GM23338 (cell line): ENCODE results near the gene NAPB. TPM values are rescaled to one million over a fixed set of nuclear protein-coding genes. Genes with fewer than 3 reads are reported as not detected.

Source experiments
- ATAC-seq: fragments of 200-7000 bp; cut with Tn5 transposase; 3 replicates; pipeline ENCODE4 v1.9.1; 2020
- DNase-seq: peaks from one replicate; pipeline ENCODE4 v3.0.0-alpha.2; 2015; ENCODE audit warnings: low spot score
- H2AFZ ChIP-seq: fragments of 200-600 bp; sonication (generic); 2 replicates; pipeline ENCODE4 v1.8.0; 2016; ENCODE audit warnings: antibody characterized with exemption, mild to moderate bottlenecking, moderate library complexity
- H3F3A ChIP-seq: fragments of 200-600 bp; sonication (generic); replicated peaks from 2 replicates; pipeline ENCODE4 v1.8.0; 2017; ENCODE audit warnings: antibody characterized with exemption, mixed run types, low read depth
- H3K27ac ChIP-seq: fragments of 200-600 bp; sonication (generic); 2 replicates; pipeline ENCODE4 v1.6.1; 2016; ENCODE audit warnings: low read depth
- H3K27me3 ChIP-seq: fragments of 200-600 bp; sonication (generic); 2 replicates; pipeline ENCODE4 v1.8.0; 2016; ENCODE audit warnings: mild to moderate bottlenecking, mixed run types, moderate library complexity; ENCODE audit not compliant: insufficient read depth
- H3K36me3 ChIP-seq: fragments of 200-600 bp; sonication (generic); 2 replicates; pipeline ENCODE4 v1.8.0; 2016; ENCODE audit warnings: mild to moderate bottlenecking; ENCODE audit not compliant: insufficient read depth
- H3K4me1 ChIP-seq: fragments of 200-600 bp; sonication (generic); 2 replicates; pipeline ENCODE4 v1.8.0; 2016; ENCODE audit warnings: mild to moderate bottlenecking, moderate library complexity; ENCODE audit not compliant: insufficient read depth
- H3K4me2 ChIP-seq: fragments of 200-600 bp; sonication (generic); 2 replicates; pipeline ENCODE4 v1.7.1; 2017; ENCODE audit warnings: mixed run types
- H3K4me3 ChIP-seq: fragments of 200-600 bp; sonication (generic); 2 replicates; pipeline ENCODE4 v1.6.1; 2016; ENCODE audit warnings: mixed run types
- H3K79me2 ChIP-seq: fragments of 200-600 bp; sonication (generic); replicated peaks from 2 replicates; pipeline ENCODE4 v1.8.0; 2017; ENCODE audit warnings: mild to moderate bottlenecking; ENCODE audit not compliant: insufficient read depth
- H3K9me2 ChIP-seq: fragments of 200-600 bp; sonication (generic); 2 replicates; pipeline ENCODE4 v1.8.0; 2017; ENCODE audit not compliant: insufficient read depth
- H4K20me1 ChIP-seq: fragments of 200-600 bp; sonication (generic); replicated peaks from 2 replicates; pipeline ENCODE4 v1.8.0; 2017; ENCODE audit warnings: mild to moderate bottlenecking; ENCODE audit not compliant: insufficient read depth
- H3K27ac Mint-ChIP-seq: 2 replicates; pipeline ENCODE4 v1.8.0; 2020; ENCODE audit warnings: inconsistent platforms, mild to moderate bottlenecking, moderate library complexity, mixed read lengths
- H3K27me3 Mint-ChIP-seq: 3 replicates; pipeline ENCODE4 v1.8.0; 2022; ENCODE audit warnings: low read depth, mild to moderate bottlenecking, moderate library complexity, mixed read lengths, inconsistent platforms; ENCODE audit not compliant: insufficient read depth, poor library complexity
- H3K36me3 Mint-ChIP-seq: 3 replicates; pipeline ENCODE4 v1.8.0; 2021; ENCODE audit warnings: low read depth, mild to moderate bottlenecking, inconsistent platforms, moderate library complexity, mixed read lengths
- H3K4me1 Mint-ChIP-seq: 3 replicates; pipeline ENCODE4 v1.8.0; 2020; ENCODE audit warnings: mild to moderate bottlenecking, inconsistent platforms, mixed read lengths
- H3K4me3 Mint-ChIP-seq: 3 replicates; pipeline ENCODE4 v1.8.0; 2021; ENCODE audit warnings: moderate library complexity, mild to moderate bottlenecking, inconsistent platforms, mixed read lengths
- H3K9me3 Mint-ChIP-seq: 3 replicates; pipeline ENCODE4 v1.8.0; 2020; ENCODE audit warnings: moderate library complexity, mild to moderate bottlenecking, inconsistent platforms, mixed read lengths
- CREB1 ChIP-seq: fragments of 250-450 bp; sonication (Bioruptor Pico); IDR thresholded peaks from 2 replicates; pipeline ENCODE4 v1.5.0; 2020; ENCODE audit warnings: low read depth, mild to moderate bottlenecking, moderate library complexity
- EZH2 ChIP-seq: fragments of 200-600 bp; sonication (generic); IDR thresholded peaks from one replicate; pipeline ENCODE4 v1.8.0; 2017; ENCODE audit warnings: antibody characterized with exemption, mild to moderate bottlenecking, low read depth; ENCODE audit not compliant: unreplicated experiment
- EZH2phosphoT487 ChIP-seq: fragments of 200-600 bp; sonication (generic); IDR thresholded peaks from one replicate; pipeline ENCODE4 v1.8.1; 2018; ENCODE audit warnings: antibody characterized with exemption; ENCODE audit not compliant: unreplicated experiment
- JUNB ChIP-seq: IDR thresholded peaks from one replicate; pipeline ENCODE4 v1.6.1; 2016; ENCODE audit warnings: antibody characterized with exemption; ENCODE audit not compliant: unreplicated experiment
- NANOG ChIP-seq: IDR thresholded peaks from 2 replicates; pipeline ENCODE4 v1.6.1; 2016; ENCODE audit warnings: antibody characterized with exemption, borderline replicate concordance
- REST ChIP-seq: IDR thresholded peaks from one replicate; pipeline ENCODE4 v1.6.1; 2018; ENCODE audit warnings: antibody characterized with exemption; ENCODE audit not compliant: unreplicated experiment
- ZNF114 ChIP-seq: fragments of 250-450 bp; sonication (Bioruptor Pico); IDR thresholded peaks from 2 replicates; pipeline ENCODE4 v1.5.0; 2020; ENCODE audit warnings: mild to moderate bottlenecking, moderate library complexity
- ZNF331 ChIP-seq: fragments of 250-450 bp; sonication (Bioruptor Pico); IDR thresholded peaks from 2 replicates; pipeline ENCODE4 v1.5.0; 2020; ENCODE audit warnings: low read depth, mild to moderate bottlenecking, moderate library complexity
- ZNF462 ChIP-seq: fragments of 250-450 bp; sonication (Bioruptor Pico); IDR thresholded peaks from 2 replicates; pipeline ENCODE4 v1.5.0; 2020; ENCODE audit warnings: mild to moderate bottlenecking, moderate library complexity
- polyA plus RNA-seq: library from polyadenylated mRNA; unstranded; fragments of >200 nt; fragmentation: Nextera tagmentation; extraction: Ambion mirVana; gene quantifications from 2 replicates; pipeline ENCODE4 v1.2.1, GENCODE V29; 2016
- total RNA-seq: library from RNA; depleted of rRNA; stranded (reverse); fragments of >200 nt; shearing (Covaris generic); gene quantifications from 2 replicates; pipeline ENCODE4 v1.2.3, GENCODE V29; 2014
- TF ChIP-seq, protein P1 (sequence below): IDR thresholded peaks from 2 replicates; pipeline ENCODE4 v1.6.1; 2016; ENCODE audit warnings: antibody characterized with exemption
- TF ChIP-seq, protein P2 (sequence below), 2 experiments: fragments of 200-600 bp in 1 of 2; sonication (generic) in 1 of 2; conservative IDR thresholded peaks; 2 replicates each; pipeline versions ENCODE4 v1.5.1 to v1.6.1; 2016 to 2017; ENCODE audit warnings: antibody characterized with exemption in 2 of 2, low read depth in 2 of 2, mild to moderate bottlenecking in 2 of 2, moderate library complexity in 1 of 2

Gene NAPB
- total and polyA plus RNA-seq, 2 experiments from 2014 or later: 7.3 to 18.1 TPM

- TF ChIP-seq ZNF462: no peak
- no peak for TF ChIP-seq ZNF114 (CRISPR knock-in tag)
- TF ChIP-seq NANOG: no peak
- TF ChIP-seq, protein P1, sequence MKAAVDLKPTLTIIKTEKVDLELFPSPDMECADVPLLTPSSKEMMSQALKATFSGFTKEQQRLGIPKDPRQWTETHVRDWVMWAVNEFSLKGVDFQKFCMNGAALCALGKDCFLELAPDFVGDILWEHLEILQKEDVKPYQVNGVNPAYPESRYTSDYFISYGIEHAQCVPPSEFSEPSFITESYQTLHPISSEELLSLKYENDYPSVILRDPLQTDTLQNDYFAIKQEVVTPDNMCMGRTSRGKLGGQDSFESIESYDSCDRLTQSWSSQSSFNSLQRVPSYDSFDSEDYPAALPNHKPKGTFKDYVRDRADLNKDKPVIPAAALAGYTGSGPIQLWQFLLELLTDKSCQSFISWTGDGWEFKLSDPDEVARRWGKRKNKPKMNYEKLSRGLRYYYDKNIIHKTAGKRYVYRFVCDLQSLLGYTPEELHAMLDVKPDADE: no peak
- no peak for TF ChIP-seq ZNF331 (CRISPR knock-in tag)
- no peak for TF ChIP-seq EZH2phosphoT487
Measured at GRCh38 chr20:23455639-23456038, 34.4 kb upstream of the NAPB start (continued).

GRCh38 chr20:23454816-23455215 lies 33.5 kb upstream of the NAPB start:
- no peak overlapping the region for H3K4me3 Mint-ChIP-seq
- DNase-seq (no peak), ATAC-seq (no peak)
- H3K4me1 Mint-ChIP-seq: peaks cover 10% of the 10 kb centered on the region; the same call in 2 of the 3 replicates
- Histone ChIP-seq H3K4me2 (no peak overlapping the region), H3F3A (no peaks in the 10 kb centered on the region), H3K4me1 (0 out of 2 replicates have a peak, but pooled peaks cover under 1% of the 10 kb centered on the region), H2AFZ (no peak overlapping the region), H3K4me3 (no peak overlapping the region), H3K27me3 (no peaks in the 10 kb centered on the region), H4K20me1 (no peaks in the 10 kb centered on the region), H3K27ac (no peak overlapping the region), H3K79me2 (no peaks in the 10 kb centered on the region), H3K36me3 (no peaks in the 10 kb centered on the region), H3K9me2 (peaks cover 4% of the 10 kb centered on the region; the same call in 1 of the 2 replicates)
- H3K9me3 Mint-ChIP-seq: peaks cover 13% of the 10 kb centered on the region; the same call in 2 of the 3 replicates
- no peak overlapping the region for H3K27ac Mint-ChIP-seq
- H3K36me3 Mint-ChIP-seq: peaks cover 7% of the 10 kb centered on the region; the same call in 2 of the 3 replicates
- H3K27me3 Mint-ChIP-seq: peaks cover 16% of the 10 kb centered on the region
- no peak for TF ChIP-seq REST
- TF ChIP-seq, protein P1: no peak
- TF ChIP-seq EZH2: no peak
- TF ChIP-seq NANOG: no peak
- no peak for TF ChIP-seq JUNB
- no peak for TF ChIP-seq ZNF331 (CRISPR knock-in tag)
- TF ChIP-seq, protein P2, sequence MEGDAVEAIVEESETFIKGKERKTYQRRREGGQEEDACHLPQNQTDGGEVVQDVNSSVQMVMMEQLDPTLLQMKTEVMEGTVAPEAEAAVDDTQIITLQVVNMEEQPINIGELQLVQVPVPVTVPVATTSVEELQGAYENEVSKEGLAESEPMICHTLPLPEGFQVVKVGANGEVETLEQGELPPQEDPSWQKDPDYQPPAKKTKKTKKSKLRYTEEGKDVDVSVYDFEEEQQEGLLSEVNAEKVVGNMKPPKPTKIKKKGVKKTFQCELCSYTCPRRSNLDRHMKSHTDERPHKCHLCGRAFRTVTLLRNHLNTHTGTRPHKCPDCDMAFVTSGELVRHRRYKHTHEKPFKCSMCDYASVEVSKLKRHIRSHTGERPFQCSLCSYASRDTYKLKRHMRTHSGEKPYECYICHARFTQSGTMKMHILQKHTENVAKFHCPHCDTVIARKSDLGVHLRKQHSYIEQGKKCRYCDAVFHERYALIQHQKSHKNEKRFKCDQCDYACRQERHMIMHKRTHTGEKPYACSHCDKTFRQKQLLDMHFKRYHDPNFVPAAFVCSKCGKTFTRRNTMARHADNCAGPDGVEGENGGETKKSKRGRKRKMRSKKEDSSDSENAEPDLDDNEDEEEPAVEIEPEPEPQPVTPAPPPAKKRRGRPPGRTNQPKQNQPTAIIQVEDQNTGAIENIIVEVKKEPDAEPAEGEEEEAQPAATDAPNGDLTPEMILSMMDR (conservative IDR thresholded peaks at IDR 0.05; ENCODE audit: low read depth in 2 of 2): no peak
- no peak for TF ChIP-seq CREB1
